CD4-positive, CD25-positive, alpha-beta regulatory T cell (primary cell): ENCODE results near the gene LYRM4. TPM values are rescaled to one million over a fixed set of nuclear protein-coding genes. Genes with fewer than 3 reads are reported as not detected.

ENCODE experiments used
- ATAC-seq, 2 donors: fragments of 150-1000 bp; cut with Tn5 transposase; one replicate each; pipeline ENCODE4 v1.10.0; 2021; ENCODE audit warnings: low read depth in 2 of 2, moderate number of reproducible peaks in 2 of 2, moderate library complexity in 1 of 2
- DNase-seq, 3 donors: peaks; one replicate each; pipeline versions ENCODE4 v3.0.0 to v3.0.0-alpha.2; 2012 to 2022; ENCODE audit warnings: mixed read lengths in 1 of 3
- H3K27ac ChIP-seq: one replicate; pipeline ENCODE4 v1.7.0; 2013; ENCODE audit warnings: mild to moderate bottlenecking, low read length; ENCODE audit not compliant: insufficient read depth, poor library complexity, severe bottlenecking
- H3K27me3 ChIP-seq: one replicate; pipeline ENCODE4 v1.7.0; 2013; ENCODE audit warnings: low read length; ENCODE audit not compliant: control insufficient read depth, insufficient read depth
- H3K36me3 ChIP-seq: one replicate; pipeline ENCODE4 v1.7.0; 2013; ENCODE audit warnings: mild to moderate bottlenecking, low read length, moderate library complexity; ENCODE audit not compliant: control insufficient read depth, insufficient read depth
- H3K4me1 ChIP-seq: 2 replicates; pipeline ENCODE4 v1.7.0; 2013; ENCODE audit warnings: mild to moderate bottlenecking, low read length; ENCODE audit not compliant: insufficient read depth, control insufficient read depth, poor library complexity, severe bottlenecking
- H3K4me3 ChIP-seq: one replicate; pipeline ENCODE4 v1.7.0; 2013; ENCODE audit warnings: low read depth, mild to moderate bottlenecking, low read length, moderate library complexity
- H3K9me3 ChIP-seq, 2 experiments: 1 replicate in 1 of 2; 2 replicates in 1 of 2; pipeline ENCODE4 v1.7.0; 2013; ENCODE audit warnings: low read length in 2 of 2, mild to moderate bottlenecking in 1 of 2, moderate library complexity in 1 of 2; ENCODE audit not compliant: control insufficient read depth in 2 of 2
- H3K27ac Mint-ChIP-seq, 3 donors: one replicate each; pipeline ENCODE4 v1.8.0; 2020 to 2022; ENCODE audit warnings: mild to moderate bottlenecking in 3 of 3, mixed read lengths in 3 of 3, moderate library complexity in 2 of 3
- H3K27me3 Mint-ChIP-seq: one replicate; pipeline ENCODE4 v1.8.0; 2022; ENCODE audit warnings: mild to moderate bottlenecking, mixed read lengths
- H3K36me3 Mint-ChIP-seq: one replicate; pipeline ENCODE4 v1.8.0; 2020; ENCODE audit warnings: mixed read lengths
- H3K4me1 Mint-ChIP-seq, 4 donors: one replicate each; pipeline ENCODE4 v1.8.0; 2020 to 2022; ENCODE audit warnings: mixed read lengths in 4 of 4, mild to moderate bottlenecking in 1 of 4
- H3K4me3 Mint-ChIP-seq, 4 donors: one replicate each; pipeline ENCODE4 v1.8.0; 2020 to 2022; ENCODE audit warnings: mild to moderate bottlenecking in 4 of 4, mixed read lengths in 4 of 4, moderate library complexity in 3 of 4
- H3K9me3 Mint-ChIP-seq, 7 donors: one replicate each; pipeline ENCODE4 v1.8.0; 2020 to 2022; ENCODE audit warnings: mixed read lengths in 7 of 7, mild to moderate bottlenecking in 3 of 7, moderate library complexity in 2 of 7
- polyA plus RNA-seq, 4 donors: library from polyadenylated mRNA; unstranded; fragments of 300-500 nt; fragmentation: Illumina TruSeq; gene quantifications; one replicate each; pipeline ENCODE4 v1.2.3, GENCODE V29; 2021
- total RNA-seq: library from RNA; stranded (reverse); gene quantifications from one replicate; pipeline ENCODE4 v1.2.3, GENCODE V29; 2022

Gene LYRM4
- total and polyA plus RNA-seq, 5 donors from 2014 or later = 14.9 to 38.8 (median 27.1) TPM

- no peaks in the 10 kb centered on the region for H3K27me3 ChIP-seq
- Mint-ChIP-seq H3K4me1 (no peaks in the 10 kb centered on the region), H3K9me3 (no peaks in the 10 kb centered on the region)
Measured at GRCh38 chr6:5128351-5128750, 132.4 kb downstream of the LYRM4 start.

GRCh38 chr6:5127106-5127687, 133.6 kb downstream of the LYRM4 start:
- H3K9me3 ChIP-seq = no peaks in the 10 kb centered on the region
- ATAC-seq = no peak
- no peaks in the 10 kb centered on the region for H3K36me3 ChIP-seq
- no peaks in the 10 kb centered on the region for H3K27me3 ChIP-seq
- no peak for DNase-seq
- Mint-ChIP-seq H3K27ac (no peak overlapping the region), H3K9me3 (no peaks in the 10 kb centered on the region), H3K4me3 (no peak overlapping the region), H3K4me1 (no peaks in the 10 kb centered on the region), H3K27me3 (no peaks in the 10 kb centered on the region), H3K36me3 (peaks cover 3% of the 10 kb centered on the region)
- H3K4me3 ChIP-seq = no peak overlapping the region
- no peaks in the 10 kb centered on the region for H3K4me1 ChIP-seq
- H3K27ac ChIP-seq = no peak overlapping the region

More at GRCh38 chr6:5128351-5128750, 132.4 kb downstream of the LYRM4 start:
- Histone ChIP-seq H3K4me1 (no peaks in the 10 kb centered on the region), H3K27ac (no peak overlapping the region), H3K9me3 (no peaks in the 10 kb centered on the region), H3K36me3 (no peaks in the 10 kb centered on the region), H3K4me3 (no peak overlapping the region)
- no peak for ATAC-seq
- DNase-seq = no peak
- Mint-ChIP-seq H3K27me3 (no peaks in the 10 kb centered on the region), H3K36me3 (peaks cover 3% of the 10 kb centered on the region), H3K27ac (peak overlapping the region in 1 of 3 donors; percentile 67), H3K4me3 (no peak overlapping the region)

GRCh38 chr6:5126214-5126613, 134.5 kb downstream of the LYRM4 start:
- no peak overlapping the region for H3K27ac ChIP-seq
- ATAC-seq (no peak), DNase-seq (no peak)
- H3K27me3 Mint-ChIP-seq = no peaks in the 10 kb centered on the region
- H3K36me3 Mint-ChIP-seq = peaks cover 3% of the 10 kb centered on the region
- H3K4me1 Mint-ChIP-seq = no peaks in the 10 kb centered on the region
- no peaks in the 10 kb centered on the region for H3K9me3 Mint-ChIP-seq
- H3K27ac Mint-ChIP-seq = no peak overlapping the region
- no peaks in the 10 kb centered on the region for H3K4me1 ChIP-seq
- no peak overlapping the region for H3K4me3 ChIP-seq
- no peaks in the 10 kb centered on the region for H3K36me3 ChIP-seq
- H3K9me3 ChIP-seq = no peaks in the 10 kb centered on the region
- no peaks in the 10 kb centered on the region for H3K27me3 ChIP-seq
- no peak overlapping the region for H3K4me3 Mint-ChIP-seq

GRCh38 chr6:5125152-5126006, 135.4 kb downstream of the LYRM4 start:
- Mint-ChIP-seq H3K9me3 (no peaks in the 10 kb centered on the region), H3K27ac (no peak overlapping the region), H3K36me3 (peaks cover 3% of the 10 kb centered on the region), H3K27me3 (no peaks in the 10 kb centered on the region), H3K4me1 (no peaks in the 10 kb centered on the region), H3K4me3 (no peak overlapping the region)
- Histone ChIP-seq H3K4me3 (no peak overlapping the region), H3K27me3 (no peaks in the 10 kb centered on the region), H3K27ac (no peak overlapping the region), H3K36me3 (no peaks in the 10 kb centered on the region), H3K9me3 (no peaks in the 10 kb centered on the region), H3K4me1 (no peaks in the 10 kb centered on the region)
- ATAC-seq (no peak), DNase-seq (no peak)

GRCh38 chr6:5124526-5124925, 136.2 kb downstream of the LYRM4 start:
- H3K36me3 ChIP-seq = no peaks in the 10 kb centered on the region
- ATAC-seq = no peak
- no peak for DNase-seq
- Mint-ChIP-seq H3K36me3 (peaks cover 3% of the 10 kb centered on the region), H3K4me3 (no peak overlapping the region), H3K9me3 (no peaks in the 10 kb centered on the region), H3K4me1 (no peaks in the 10 kb centered on the region), H3K27ac (no peak overlapping the region), H3K27me3 (no peaks in the 10 kb centered on the region)
- H3K27me3 ChIP-seq = no peaks in the 10 kb centered on the region
- no peaks in the 10 kb centered on the region for H3K4me1 ChIP-seq
- no peaks in the 10 kb centered on the region for H3K9me3 ChIP-seq
- no peak overlapping the region for H3K27ac ChIP-seq
- H3K4me3 ChIP-seq = no peak overlapping the region

- Histone ChIP-seq H3K4me3 (no peak overlapping the region), H3K36me3 (no peaks in the 10 kb centered on the region), H3K27ac (no peak overlapping the region), H3K27me3 (no peaks in the 10 kb centered on the region), H3K4me1 (no peaks in the 10 kb centered on the region), H3K9me3 (no peaks in the 10 kb centered on the region)
- Mint-ChIP-seq H3K27ac (no peak overlapping the region), H3K36me3 (peaks cover 3% of the 10 kb centered on the region), H3K27me3 (no peaks in the 10 kb centered on the region), H3K4me1 (no peaks in the 10 kb centered on the region), H3K4me3 (peak overlapping the region in 1 of 4 donors; percentile 48), H3K9me3 (no peaks in the 10 kb centered on the region)
- ATAC-seq (no peak), DNase-seq (no peak)
Measured at GRCh38 chr6:5123296-5124143, 137.2 kb downstream of the LYRM4 start.

- H3K27ac Mint-ChIP-seq = no peak overlapping the region
- no peaks in the 10 kb centered on the region for H3K27me3 Mint-ChIP-seq
- Histone ChIP-seq H3K27me3 (no peaks in the 10 kb centered on the region), H3K27ac (no peak overlapping the region), H3K4me3 (no peak overlapping the region), H3K36me3 (no peaks in the 10 kb centered on the region), H3K9me3 (no peaks in the 10 kb centered on the region), H3K4me1 (no peaks in the 10 kb centered on the region)
- no peak overlapping the region for H3K4me3 Mint-ChIP-seq
- DNase-seq (no peak), ATAC-seq (no peak)
- no peaks in the 10 kb centered on the region for H3K9me3 Mint-ChIP-seq
- H3K4me1 Mint-ChIP-seq = no peaks in the 10 kb centered on the region
- peaks cover 3% of the 10 kb centered on the region for H3K36me3 Mint-ChIP-seq
Measured at GRCh38 chr6:5122504-5123112, 138.1 kb downstream of the LYRM4 start.
